GOT3 (cell line): ENCODE data around the gene ELP2.
"Not testable (repeated sequence)": the region's sequence is repeated elsewhere in the genome, so short reads cannot be mapped to it uniquely, and the experiment has no call there.

Experiments
- DNase-seq: peaks from one replicate; lab custom pipeline; 2025; ENCODE audit warnings: mixed read lengths; lab: John Stamatoyannopoulos, UW

Gene ELP2

DNA sequence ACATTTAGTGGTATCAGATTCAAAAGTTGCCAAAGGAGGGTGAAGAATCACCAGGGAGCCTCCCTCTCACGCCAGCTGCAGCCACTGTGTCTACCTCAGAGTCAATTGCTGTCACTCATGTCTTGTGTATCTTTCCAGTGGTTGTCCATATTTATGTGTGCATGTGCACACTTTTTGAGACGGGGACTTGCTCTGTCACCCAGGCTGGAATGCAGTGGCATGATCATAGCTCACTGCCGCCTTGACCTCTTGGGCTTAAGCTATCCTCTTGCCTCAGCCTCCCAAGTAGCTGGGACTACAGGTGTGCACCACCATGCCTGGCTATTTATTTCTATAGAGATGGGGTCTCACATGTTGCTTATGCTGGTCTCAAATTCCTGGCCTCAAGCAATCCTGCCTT, 61.6 kb downstream of the ELP2 start:
- DNase-seq = no peak

DNA sequence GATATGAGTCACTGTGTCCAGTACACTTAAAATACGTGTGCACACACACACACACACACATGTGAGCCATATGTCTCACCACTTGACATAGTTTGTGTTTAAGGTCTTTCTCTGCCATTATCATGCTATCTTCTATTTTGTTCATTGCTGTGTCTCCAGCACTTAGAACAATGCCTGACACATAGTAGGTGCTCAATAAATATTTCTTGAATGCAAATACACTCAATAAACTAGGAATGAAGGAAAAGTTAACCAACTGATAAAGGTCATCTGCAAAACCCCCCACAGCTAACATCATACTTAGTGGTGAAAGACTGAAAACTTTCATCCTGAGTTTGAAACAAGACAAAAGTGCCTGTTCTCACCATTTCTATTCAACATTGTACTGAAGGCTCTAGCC, 62.0 kb downstream of the ELP2 start:
- DNase-seq = no peak

DNA sequence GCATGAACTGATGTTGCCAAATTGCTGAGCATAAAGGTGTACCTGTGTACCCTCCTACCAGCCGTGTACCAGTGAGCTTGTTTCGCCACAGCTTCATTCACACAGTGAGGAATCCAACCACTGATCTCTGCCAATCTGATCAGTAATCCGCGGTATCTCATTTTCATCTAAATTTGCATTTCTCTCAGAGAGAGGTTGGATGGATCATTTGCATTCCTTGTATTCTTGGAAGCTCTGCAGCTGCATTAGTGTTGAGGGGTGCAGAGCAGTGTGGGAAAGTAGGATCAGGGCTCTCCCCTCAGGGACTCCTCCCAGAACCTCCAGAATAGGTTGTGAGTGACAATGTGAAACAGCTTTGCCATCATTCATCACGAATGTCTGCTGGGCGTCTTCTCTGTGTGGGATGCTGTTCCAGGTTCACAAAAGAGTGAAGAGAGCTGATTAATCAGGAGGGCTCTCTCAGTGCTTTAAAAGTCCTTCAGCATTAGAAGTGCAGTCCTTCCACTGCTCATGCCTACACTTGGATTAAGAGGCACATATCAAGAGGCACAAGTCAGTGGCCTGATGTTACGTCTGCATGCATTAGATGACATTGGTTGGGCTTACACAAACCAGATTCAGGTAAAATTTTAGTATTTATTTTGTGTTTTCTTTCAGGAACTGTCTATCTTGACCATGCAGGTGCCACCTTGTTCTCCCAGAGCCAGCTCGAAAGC, 65.1 kb downstream of the ELP2 start:
- DNase-seq = no peak

DNA sequence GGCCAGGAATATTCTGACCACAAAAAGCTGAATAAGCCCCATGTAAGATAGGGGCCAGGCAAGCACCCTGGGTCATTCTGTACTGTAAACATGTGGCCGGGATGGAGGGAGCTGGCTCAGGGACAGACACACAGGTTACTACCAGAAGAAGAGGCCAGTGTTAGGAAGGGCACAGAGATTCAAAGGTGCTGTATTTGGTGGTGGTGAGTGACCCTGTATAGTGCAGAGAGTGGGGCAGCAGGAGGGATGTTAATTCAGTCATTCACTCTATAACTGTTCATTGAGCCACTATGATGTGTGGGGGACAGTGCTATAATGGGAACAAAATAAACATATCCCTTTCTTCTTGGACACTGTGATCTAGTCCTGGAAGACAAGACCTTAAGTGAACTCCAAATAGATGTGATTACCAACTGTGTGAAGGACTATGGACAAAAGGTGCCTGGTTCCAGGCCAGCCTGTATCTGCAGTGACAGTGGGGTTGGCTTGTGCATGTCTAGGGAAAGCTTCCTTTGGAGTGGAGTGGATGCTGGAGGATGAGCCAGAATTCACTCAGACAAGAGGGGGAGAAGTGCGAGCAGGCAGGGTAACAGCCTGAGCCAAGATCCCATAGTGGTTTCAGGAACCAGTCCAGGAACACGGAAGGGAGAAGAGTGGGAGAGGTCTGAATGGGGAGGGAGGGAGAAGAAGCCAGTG, 65.9 kb downstream of the ELP2 start:
- DNase-seq = no peak

DNA sequence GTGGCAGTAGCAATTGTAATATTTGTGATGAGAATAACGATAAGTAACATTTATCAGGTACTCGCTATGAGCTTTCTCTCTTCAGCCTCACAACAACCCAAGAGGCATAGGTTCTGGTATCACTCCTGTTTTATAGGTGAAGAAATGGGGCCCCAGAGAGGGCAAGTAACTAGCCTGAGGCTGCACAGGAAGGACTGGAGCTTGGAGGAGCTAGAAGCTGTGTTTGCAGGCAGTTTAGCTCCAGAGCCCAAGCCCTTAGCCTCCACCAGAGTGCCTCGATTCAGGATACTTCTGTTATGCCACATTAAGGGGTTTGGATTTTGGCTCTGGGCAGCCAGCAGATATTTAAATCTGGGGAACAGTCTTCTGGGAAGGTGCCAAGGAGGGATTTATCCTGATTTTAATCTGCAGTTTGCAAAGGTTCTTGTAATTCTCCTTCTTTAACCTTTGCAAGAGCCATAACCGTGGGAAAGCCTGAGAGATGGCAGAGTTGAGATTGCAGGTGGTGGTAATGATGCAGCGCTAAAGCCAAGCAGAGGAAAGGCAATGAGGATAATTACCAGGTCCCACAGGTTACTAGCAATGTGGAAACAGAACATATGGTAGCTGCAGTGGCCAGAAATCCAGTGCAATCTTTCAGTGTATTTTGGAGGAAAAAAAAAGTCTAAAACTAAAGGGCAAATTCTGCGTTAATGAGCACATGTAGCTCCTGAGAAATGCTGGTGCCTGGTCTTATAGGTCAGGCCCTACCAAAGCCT, 66.7 kb downstream of the ELP2 start:
- no peak for DNase-seq

DNA sequence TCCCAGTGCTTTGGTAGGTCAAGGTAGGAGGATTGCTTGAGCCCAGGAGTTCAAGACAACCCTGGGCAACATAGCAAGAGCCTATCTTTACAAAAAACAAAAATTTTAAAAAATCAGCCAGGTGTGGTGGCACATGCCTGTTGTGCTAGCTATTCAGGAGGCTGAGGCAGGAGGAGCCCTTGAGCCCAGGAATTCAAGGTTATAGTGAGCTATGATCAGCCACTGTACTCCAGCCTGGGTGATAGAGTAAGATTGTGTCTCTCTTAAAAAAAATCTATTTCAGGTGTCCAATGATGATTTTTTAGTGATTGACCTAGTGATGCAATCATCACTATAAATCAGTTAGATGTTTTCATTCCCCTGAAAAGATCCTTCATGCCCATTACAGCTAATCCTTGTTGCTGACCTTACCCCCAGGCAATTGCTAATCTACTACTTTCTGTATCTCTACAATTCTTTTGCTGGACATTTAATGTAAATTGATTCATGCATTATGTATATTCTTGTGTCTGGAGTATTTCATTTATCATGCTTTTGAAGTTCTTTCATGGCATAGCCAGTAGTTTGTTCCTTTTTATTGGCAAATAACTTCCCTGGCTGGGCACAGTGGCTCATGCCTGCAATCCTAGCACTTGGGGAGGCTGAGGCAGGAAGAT, 67.9 kb downstream of the ELP2 start:
- DNase-seq = no peak

DNA sequence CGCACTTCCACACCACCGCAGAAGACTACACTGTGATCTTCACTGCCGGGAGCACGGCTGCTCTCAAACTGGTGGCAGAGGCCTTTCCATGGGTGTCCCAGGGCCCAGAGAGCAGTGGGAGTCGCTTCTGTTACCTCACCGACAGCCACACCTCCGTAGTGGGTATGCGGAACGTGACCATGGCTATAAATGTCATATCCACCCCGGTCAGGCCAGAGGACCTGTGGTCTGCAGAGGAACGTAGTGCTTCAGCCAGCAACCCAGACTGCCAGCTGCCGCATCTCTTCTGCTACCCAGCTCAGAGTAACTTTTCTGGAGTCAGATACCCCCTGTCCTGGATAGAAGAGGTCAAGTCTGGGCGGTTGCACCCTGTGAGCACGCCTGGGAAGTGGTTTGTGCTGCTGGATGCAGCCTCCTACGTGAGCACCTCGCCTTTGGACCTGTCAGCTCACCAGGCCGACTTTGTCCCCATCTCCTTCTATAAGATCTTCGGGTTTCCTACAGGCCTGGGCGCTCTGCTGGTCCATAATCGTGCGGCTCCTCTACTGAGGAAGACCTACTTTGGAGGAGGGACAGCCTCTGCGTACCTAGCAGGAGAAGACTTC, 70.1 kb downstream of the ELP2 start:
- no peak for DNase-seq

DNA sequence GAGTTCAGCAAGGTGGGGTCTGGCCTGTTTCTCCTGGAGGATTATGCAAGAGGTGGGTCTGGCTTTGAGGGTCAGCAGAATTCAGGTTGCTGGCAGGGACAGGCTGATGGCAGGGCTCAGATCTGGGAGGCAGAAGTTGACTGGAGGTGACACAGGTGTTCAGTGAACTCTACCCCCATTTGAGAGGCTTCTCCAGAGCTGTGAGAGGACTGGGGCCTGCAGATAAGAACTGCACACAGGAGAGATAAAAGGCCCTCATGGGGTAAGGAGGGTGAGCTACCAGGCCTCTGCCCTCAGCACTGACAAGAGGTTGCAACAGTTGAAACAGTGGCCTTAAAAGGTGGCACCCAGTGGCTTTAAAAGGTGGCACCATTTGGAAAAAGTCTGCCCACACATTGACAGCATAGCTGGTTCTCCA, 70.7 kb downstream of the ELP2 start:
- no peak for DNase-seq

DNA sequence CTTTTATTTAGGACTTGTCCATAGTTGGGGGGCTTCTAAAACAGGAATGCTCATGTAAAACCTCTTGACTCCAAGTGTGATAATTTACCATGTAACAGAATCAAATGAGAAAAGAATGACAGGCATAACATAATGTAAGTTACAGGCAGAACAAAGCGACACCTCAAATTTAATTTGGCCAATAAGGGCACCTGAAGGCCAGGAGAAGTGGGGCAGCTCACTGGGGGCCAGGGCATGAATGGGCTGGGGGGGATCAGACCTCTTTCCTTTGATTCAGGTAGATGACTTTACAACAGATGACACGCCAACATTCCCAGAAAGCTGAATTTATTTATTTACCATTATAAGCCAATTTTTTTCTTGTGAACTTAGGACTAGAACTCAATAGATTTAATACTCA, 72.1 kb downstream of the ELP2 start:
- DNase-seq = no peak

DNA sequence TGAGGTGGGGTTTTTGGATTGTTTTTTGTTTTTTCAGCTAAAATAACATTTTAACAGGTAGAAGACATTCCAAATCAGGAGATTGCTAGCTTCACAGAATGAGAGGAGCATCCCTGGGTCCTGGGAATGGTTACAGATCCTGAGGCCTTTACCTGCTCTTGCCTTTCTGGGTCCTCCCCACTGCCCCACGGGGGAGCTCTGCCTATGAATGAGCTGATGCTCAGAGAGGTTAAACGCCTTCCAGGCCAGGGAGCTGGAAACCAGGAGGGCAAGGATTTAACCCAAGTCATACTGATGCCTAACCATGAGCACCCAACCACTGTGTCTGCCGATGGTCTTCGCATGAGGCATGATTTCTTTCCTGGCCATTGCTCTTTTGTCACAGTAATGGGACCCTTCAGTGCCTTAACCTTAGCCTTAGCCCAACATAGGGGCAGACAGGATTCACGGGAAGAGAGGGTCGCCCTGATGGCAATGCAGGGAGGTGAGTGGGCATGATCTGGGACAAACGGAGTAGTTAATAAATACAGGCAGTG, 73.7 kb downstream of the ELP2 start:
- no peak for DNase-seq

DNA sequence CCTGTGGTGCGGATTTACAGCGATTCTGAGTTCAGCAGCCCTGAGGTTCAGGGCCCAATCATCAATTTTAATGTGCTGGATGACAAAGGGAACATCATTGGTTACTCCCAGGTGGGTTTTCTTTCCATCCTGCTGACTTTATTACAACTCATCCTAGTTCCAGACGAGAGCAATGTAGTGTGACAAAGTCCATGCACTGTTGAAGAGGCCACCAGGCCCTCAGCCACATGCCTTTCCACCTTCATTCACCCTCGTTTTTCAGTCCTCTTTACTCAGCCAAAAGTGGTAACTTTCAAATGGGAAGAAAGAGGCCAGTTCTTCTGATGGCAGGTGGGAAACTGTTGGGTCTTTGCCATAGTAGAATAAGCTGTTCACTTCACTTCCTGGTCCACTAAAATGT, 75.5 kb downstream of the ELP2 start:
- no peak for DNase-seq

DNA sequence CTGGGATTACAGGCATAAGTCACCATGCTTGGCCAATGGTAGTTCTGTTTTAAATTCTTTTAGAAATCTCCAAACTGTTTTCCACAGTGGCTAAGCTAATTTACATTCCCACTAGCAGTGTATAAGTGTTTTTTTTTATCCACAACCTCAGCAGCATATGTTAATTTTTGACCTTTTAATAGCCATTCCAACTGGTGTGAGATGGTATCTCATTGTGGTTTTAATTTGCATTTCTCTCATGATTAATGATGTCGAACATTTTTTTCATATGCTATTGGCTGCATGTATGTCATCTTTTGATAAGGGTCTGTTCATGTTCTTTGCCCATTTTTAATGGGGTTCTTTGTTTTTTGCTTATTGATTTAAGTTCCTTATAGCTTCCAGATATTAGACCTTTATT, 77.6 kb downstream of the ELP2 start:
- DNase-seq = no peak

DNA sequence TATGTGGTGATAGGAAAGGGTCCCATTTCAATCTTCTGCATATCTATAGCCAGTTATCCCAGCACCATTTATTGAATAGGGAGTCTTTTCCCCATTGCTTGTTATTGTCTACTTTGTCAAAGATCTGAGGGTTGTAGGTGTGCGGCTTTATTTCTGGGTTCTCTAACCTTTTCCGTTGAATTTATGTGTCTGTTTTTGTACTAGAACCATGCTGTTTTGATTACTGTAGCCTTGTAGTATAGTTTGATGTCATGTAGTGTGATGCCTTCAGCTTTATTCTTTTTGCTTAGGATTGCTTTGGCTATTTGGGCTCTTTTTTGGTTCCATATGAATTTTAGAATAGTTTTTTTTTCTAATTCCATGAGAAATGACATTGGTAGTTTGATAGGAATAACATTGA, 78.3 kb downstream of the ELP2 start:
- not testable (repeated sequence) for DNase-seq

DNA sequence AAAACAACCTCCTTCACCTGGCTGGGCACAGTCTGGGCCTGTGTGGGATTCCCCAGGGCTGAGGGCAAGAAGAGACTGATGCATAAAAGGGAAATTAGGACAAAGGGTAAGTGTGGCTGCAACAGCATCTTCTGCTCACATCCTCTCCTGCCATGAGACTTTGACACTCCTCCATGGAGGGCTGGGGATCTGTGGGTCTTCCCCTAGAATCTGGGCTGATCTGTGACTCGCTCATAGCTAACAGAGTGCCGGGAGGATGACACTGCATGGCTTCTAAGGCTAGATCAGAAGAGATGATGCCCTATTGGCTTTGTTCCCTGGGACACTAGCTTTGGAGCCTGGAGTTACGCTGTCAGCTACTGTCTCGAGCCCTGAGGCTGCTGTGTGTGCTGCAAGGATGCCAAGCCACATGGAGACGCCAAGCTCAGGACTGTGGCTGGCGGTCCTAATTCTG, 81.9 kb downstream of the ELP2 start:
- DNase-seq = no peak

DNA sequence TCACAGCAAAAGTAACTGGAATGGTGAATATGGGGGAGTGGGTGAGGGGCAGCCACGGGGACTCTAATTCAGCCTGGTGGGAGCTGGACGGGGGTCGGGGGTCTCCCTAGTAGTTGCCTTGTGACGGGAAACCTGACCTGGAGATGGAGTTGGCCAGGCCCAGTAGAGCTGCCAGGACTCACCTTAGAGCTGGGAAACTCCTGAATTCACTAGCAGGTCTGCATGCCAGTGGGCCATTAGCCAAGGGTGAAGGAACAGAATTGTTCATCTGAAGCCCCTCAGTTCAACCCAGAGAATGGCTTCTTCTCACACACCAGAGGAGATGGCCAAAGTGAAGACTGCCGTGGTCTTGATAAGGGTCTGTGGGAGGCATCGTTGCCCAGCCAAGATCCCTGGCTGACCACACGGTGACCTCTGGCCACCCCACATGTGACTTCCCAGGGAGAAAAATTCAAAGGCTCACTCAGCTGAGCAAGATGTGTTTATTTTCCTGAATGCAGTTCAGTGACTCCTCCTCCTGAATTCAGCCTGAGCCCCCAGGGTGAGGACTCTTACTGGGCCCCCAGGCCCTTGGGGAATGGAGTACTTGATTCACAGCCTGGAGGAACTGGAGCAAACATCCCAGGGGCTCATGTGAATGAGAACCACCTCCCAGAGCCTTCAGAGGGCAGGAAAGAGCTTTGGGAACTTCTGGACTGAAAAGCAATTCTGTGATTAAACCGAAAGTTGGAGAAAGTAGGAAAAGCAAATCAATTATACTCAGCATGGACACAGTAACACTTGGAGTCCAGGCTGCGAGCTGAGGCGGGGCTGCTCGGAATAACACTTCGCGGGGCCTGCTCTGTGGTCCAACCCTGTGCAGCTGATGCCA, 82.8 kb downstream of the ELP2 start:
- DNase-seq = no peak

DNA sequence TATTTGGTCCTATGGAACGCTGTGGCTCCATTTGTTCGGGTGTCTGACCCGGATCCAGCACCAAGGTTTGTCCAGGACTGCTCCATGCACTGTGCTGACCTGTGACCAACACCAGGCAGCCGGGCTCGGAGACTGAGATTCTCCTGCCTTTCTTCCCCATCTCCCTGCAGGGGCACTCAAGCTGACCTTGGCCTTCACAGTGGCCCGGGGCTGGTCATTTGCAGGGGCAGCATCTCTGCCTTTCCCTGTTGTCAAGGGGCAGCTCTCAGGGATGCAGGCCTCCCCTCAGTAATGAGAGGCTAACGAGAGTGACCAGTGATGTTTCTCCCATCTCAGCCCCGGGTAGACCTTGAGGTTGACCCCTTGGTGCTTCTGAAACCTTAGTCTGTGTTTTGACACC, 85.1 kb downstream of the ELP2 start:
- DNase-seq = no peak

DNA sequence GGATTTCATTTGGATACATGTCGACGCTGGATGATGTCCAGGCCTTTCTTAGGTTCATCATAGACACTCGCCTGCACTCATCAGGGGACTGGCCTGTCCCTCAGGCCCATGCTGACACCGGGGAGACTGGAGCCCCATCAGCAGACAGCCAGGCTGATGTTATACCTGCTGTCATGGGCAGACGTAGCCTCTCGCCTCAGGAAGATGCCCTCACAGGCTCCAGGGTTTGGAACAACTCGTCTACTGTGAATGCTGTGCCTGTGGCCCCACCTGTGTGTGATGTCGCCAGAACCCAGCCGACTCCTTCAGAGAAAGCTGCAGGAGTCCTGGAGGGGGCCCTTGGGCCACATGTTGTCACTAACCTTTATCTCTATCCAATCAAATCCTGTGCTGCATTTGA, 85.9 kb downstream of the ELP2 start:
- no peak for DNase-seq

DNA sequence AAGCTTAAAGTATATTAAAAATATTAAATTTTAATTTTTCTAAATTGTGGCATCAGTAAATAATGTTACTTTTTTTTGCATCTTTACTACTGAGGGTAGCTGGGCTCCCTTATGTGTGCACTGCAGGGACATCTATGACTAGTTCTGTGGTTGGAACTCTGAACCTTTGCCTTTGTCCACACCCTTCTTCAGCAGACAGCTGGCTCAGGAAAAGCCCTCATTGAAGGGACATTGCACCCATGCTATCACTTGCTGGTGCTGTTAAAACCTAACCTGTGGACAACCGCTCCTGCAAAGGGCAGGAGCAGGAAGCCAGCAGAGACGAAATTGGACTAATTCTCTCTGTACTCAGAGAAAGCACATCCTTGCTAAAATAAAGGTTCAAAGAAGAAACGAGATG, 87.6 kb downstream of the ELP2 start:
- no peak for DNase-seq

DNA sequence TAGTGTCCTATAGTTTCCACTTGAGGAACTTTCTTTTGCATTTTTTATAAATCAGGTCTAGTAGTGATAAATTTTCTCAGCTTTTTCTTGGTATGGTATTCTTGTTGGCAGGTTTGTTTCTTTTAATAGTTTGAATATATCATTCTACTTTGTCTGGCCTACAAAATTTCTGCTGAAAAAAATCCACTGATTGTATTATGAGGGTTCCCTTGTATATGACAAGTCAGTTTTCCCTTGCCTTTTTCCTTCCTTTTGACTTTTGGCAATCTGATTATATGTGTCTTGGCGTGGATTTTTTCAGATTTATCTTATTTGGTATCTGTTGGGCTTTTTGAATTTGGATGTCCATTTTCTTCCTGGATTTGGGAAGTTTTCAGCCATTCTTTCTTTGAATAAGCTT, 99.5 kb downstream of the ELP2 start:
- DNase-seq = no peak
